ENCODE results near the gene BTG4. TPM values are rescaled to one million over a fixed set of nuclear protein-coding genes. Genes with fewer than 3 reads are reported as not detected.

BTG4 gene
- polyA plus RNA-seq, 3 donors: not detected

DNA sequence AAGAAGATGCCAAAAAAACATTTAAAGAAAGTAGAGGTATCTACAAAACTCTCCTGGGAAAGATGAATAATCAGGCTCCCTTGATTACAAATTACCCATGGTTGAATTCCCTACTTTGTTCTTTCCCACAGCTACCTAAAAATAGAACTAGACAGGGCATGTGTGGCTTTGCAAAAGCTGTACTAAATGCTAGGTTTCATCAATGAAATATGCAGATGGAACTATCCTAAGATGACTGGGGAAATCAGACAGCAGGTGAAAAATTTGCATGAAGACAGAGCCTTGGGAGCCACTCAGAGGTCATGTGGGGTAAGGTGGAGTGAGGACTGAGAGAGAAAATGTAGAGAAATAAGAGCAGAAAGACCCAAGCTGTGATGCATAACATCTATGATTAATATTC is 43.1 kb upstream of the BTG4 start:
- no peak overlapping the region for H3K4me3 ChIP-seq (replicated peaks in 1 of 3; ENCODE audit: low read depth in 2 of 3, low read length in 3 of 3)
- TF ChIP-seq, protein P1, sequence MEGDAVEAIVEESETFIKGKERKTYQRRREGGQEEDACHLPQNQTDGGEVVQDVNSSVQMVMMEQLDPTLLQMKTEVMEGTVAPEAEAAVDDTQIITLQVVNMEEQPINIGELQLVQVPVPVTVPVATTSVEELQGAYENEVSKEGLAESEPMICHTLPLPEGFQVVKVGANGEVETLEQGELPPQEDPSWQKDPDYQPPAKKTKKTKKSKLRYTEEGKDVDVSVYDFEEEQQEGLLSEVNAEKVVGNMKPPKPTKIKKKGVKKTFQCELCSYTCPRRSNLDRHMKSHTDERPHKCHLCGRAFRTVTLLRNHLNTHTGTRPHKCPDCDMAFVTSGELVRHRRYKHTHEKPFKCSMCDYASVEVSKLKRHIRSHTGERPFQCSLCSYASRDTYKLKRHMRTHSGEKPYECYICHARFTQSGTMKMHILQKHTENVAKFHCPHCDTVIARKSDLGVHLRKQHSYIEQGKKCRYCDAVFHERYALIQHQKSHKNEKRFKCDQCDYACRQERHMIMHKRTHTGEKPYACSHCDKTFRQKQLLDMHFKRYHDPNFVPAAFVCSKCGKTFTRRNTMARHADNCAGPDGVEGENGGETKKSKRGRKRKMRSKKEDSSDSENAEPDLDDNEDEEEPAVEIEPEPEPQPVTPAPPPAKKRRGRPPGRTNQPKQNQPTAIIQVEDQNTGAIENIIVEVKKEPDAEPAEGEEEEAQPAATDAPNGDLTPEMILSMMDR (IDR thresholded peaks at IDR 0.05): no peak
- H3K27ac ChIP-seq (ENCODE audit: low read depth in 1 of 2, low read length in 2 of 2): no peak overlapping the region
- Mint-ChIP-seq H3K9me3 (peaks cover 5 to 16% (median 13%) of the 10 kb centered on the region in 7 donors), H3K27ac (no peak overlapping the region), H3K4me3 (no peak overlapping the region), H3K27me3 (ENCODE audit: low read depth in 3 of 3) (peaks cover 0 to 4% (median 0%) of the 10 kb centered on the region in 3 donors), H3K4me1 (peaks cover 3% of the 10 kb centered on the region), H3K36me3 (no peaks in the 10 kb centered on the region)
- DNase-seq: no peak
- intact Hi-C loops (cut with micrococcal nuclease): no loop called here
- no peaks in the 10 kb centered on the region for H3K36me3 ChIP-seq (replicated peaks in 1 of 2; ENCODE audit: control insufficient read depth in 1 of 2, insufficient read depth in 2 of 2, low read length in 2 of 2)
- no peaks in the 10 kb centered on the region for H3K4me1 ChIP-seq (ENCODE audit: control insufficient read depth in 1 of 2, insufficient read depth in 2 of 2, low read length in 2 of 2)
- H4K20me1 ChIP-seq (ENCODE audit: insufficient read depth, low read length): no peaks in the 10 kb centered on the region
- no peak overlapping the region for H3K9ac ChIP-seq (ENCODE audit: insufficient read depth, low read length, poor library complexity, severe bottlenecking)
- H3K4me2 ChIP-seq (replicated peaks; ENCODE audit: extremely low read depth, low read length, poor library complexity, severe bottlenecking): no peak overlapping the region
- H3K27me3 ChIP-seq (ENCODE audit: control insufficient read depth in 2 of 2, insufficient read depth in 2 of 2, low read length in 2 of 2): no peaks in the 10 kb centered on the region
- no peaks in the 10 kb centered on the region for H3K79me2 ChIP-seq (ENCODE audit: insufficient read depth, low read length)
- no peak overlapping the region for H2AFZ ChIP-seq (ENCODE audit: insufficient read depth, low read depth, low read length, poor library complexity, severe bottlenecking)
- H3K9me3 ChIP-seq (replicated peaks in 1 of 2; ENCODE audit: control insufficient read depth in 1 of 2, insufficient read depth in 1 of 2, low read length in 2 of 2): peaks cover 7 to 9% of the 10 kb centered on the region in 2 donors

DNA sequence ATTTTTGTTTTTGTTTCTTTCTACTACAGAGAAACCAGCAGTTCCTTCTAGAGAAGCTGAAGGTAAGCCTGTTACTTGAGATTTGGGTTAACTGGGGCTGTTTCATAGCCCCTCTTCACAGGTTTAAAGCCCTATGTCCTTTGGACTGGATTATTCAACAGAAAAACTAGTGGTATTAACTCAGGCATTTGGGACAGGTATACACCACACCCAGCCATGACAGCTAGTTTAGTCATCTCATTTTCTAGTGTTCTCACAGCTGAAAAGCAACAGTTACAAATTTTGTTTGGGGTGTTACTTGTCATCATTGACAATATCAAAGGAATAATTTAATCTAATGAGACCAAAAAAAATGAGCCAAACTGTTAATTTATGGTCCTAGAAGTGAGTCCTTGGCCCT is 42.3 kb upstream of the BTG4 start:
- intact Hi-C loops (cut with micrococcal nuclease): no loop called here

More for the DNA sequence above, 42.3 kb upstream of the BTG4 start:
- Histone ChIP-seq H2AFZ (ENCODE audit: insufficient read depth, low read depth, low read length, poor library complexity, severe bottlenecking) (no peak overlapping the region), H3K4me3 (replicated peaks in 1 of 3; ENCODE audit: low read depth in 2 of 3, low read length in 3 of 3) (no peak overlapping the region), H3K27me3 (ENCODE audit: control insufficient read depth in 2 of 2, insufficient read depth in 2 of 2, low read length in 2 of 2) (no peaks in the 10 kb centered on the region), H3K9ac (ENCODE audit: insufficient read depth, low read length, poor library complexity, severe bottlenecking) (no peak overlapping the region), H3K4me2 (replicated peaks; ENCODE audit: extremely low read depth, low read length, poor library complexity, severe bottlenecking) (no peak overlapping the region), H3K36me3 (replicated peaks in 1 of 2; ENCODE audit: control insufficient read depth in 1 of 2, insufficient read depth in 2 of 2, low read length in 2 of 2) (no peaks in the 10 kb centered on the region), H3K4me1 (ENCODE audit: control insufficient read depth in 1 of 2, insufficient read depth in 2 of 2, low read length in 2 of 2) (no peaks in the 10 kb centered on the region), H3K27ac (ENCODE audit: low read depth in 1 of 2, low read length in 2 of 2) (no peak overlapping the region), H3K79me2 (ENCODE audit: insufficient read depth, low read length) (no peaks in the 10 kb centered on the region), H4K20me1 (ENCODE audit: insufficient read depth, low read length) (no peaks in the 10 kb centered on the region), H3K9me3 (replicated peaks in 1 of 2; ENCODE audit: control insufficient read depth in 1 of 2, insufficient read depth in 1 of 2, low read length in 2 of 2) (peaks cover 7 to 9% of the 10 kb centered on the region in 2 donors)
- Mint-ChIP-seq H3K27me3 (ENCODE audit: low read depth in 3 of 3) (peaks cover 0 to 4% (median 0%) of the 10 kb centered on the region in 3 donors), H3K27ac (no peak overlapping the region), H3K36me3 (no peaks in the 10 kb centered on the region), H3K4me3 (no peak overlapping the region), H3K9me3 (peaks cover 5 to 16% (median 13%) of the 10 kb centered on the region in 7 donors), H3K4me1 (peaks cover 5% of the 10 kb centered on the region)
- no peak for DNase-seq
- TF ChIP-seq, protein P1 (IDR thresholded peaks at IDR 0.05): no peak
